ENCODE results near the gene NOVA1.
"Not testable (repeated sequence)": the region's sequence is repeated elsewhere in the genome, so short reads cannot be mapped to it uniquely, and the experiment has no call there.

NOVA1 gene, protein sequence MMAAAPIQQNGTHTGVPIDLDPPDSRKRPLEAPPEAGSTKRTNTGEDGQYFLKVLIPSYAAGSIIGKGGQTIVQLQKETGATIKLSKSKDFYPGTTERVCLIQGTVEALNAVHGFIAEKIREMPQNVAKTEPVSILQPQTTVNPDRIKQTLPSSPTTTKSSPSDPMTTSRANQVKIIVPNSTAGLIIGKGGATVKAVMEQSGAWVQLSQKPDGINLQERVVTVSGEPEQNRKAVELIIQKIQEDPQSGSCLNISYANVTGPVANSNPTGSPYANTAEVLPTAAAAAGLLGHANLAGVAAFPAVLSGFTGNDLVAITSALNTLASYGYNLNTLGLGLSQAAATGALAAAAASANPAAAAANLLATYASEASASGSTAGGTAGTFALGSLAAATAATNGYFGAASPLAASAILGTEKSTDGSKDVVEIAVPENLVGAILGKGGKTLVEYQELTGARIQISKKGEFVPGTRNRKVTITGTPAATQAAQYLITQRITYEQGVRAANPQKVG

DNA sequence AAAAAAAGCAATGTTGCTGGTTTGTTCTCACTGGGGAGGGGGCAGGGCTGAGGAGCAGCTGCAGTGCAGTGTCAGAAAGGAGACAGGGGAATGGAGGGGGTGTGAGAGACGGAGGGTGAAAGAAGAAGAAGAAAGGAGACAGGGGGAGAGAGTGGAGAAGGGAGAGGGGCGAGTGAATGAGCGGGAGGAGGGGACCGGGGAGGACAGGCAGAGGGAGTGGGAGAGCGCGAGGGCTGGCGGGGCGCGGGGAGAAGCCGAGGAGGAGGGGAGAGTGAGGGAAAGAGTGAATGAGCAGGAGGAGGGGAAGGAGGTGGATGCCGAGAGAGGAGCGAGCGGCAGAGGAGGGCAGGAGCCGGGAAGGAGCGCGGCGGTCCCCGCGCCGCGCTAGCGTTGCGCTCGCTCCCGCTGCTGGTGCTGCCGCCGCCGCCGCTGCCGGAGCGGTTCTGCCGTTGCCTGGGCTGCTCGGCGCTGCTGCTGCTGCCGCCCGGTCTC, at the start of gene NOVA1:
TSS of gene NOVA1 (minus strand) at position 445 of the 492 bp plus-strand sequence. CDS start 597 bp downstream, outside the sequence.
- no peak for DNase-seq (ENCODE audit: low read depth)

DNA sequence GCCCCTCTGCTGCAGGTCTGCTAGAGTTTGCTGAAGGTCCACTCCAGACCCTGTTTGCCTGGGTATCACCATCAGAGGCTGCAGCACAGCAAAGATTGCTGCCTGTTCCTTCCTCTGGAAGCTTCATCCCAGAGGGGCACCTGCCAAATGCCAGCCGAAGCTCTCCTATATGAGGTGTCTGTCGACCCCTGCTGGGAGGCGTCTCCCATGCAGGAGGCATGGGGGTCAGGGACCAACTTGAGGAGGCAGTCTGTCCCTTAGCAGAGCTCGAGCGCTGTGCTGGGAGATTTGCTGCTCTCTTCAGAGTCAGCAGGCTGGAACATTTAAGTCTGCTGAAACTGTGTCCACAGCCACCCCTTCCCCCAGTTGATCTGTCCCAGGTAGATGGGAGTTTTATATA, 47.2 kb upstream of the NOVA1 start:
- DNase-seq (ENCODE audit: low read depth) = not testable (repeated sequence)

DNA sequence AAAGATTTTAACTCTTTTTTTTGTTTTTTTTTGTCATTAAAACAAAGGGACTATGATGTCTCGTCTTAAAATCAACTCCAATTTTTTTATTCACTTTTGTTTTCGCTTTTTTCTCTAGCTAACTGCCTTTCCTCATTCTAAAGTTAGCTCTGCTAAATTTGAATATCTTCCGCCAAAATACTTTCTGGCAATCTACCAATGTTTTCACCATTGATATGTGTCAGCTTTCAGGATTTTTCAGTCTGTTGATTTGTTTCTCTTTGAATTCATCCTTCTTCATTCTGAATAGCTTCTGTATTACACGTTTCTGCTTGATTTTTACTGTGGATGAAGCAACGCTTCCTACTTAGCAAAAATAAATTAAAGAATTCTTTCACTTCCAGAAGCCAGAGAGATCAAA, 38.7 kb upstream of the NOVA1 start:
- no peak for DNase-seq (ENCODE audit: low read depth)

DNA sequence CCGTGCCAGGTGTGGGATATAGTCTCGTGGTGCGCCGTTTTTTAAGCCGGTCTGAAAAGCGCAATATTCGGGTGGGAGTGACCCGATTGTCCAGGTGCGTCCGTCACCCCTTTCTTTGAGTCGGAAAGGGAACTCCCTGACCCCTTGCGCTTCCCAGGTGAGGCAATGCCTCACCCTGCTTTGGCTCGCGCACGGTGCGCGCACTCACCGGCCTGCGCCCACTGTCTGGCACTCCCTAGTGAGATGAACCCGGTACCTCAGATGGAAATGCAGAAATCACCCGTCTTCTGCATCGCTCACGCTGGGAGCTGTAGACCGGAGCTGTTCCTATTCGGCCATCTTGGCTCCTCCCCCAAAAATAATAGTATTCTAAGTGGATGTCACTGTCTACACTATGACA, 37.1 kb upstream of the NOVA1 start:
- DNase-seq (ENCODE audit: low read depth) = not testable (repeated sequence)

DNA sequence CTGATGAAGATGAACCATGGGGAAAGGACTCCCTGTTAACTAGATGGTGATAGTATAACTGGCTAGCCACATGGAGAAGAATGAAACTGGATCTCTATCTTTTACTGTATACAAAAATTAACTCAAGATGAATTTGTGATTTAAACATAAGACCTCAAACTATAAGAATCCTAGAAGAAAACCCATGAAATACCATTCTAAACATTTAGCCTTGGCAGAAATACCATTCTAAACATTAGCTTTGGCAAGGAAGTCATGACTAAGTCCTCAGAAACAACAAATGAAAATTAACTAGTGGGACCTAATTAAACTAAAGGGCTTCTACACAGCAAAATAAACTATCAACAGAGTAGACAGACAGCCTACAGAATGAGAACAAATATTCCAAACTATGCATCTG, 28.4 kb upstream of the NOVA1 start:
- no peak for DNase-seq (ENCODE audit: low read depth)

DNA sequence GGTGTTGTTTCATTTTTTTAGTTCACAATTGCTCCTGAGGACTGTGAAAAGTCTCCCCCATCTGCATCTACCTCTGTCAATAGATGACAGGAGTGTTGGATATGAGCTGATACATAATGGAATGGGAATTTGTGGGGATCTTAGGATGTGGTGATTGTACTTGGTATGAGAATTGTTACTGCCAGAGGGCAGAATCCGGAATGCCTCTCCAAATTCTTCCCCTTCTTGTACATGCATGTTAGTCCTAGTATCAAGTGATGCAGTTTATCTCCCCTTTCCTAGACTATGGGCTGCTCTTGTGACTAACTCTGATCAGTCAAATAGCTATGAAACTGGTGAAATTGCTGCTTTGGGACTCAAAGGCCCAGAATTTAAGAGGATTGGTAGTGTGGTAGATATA, 24.8 kb upstream of the NOVA1 start:
- DNase-seq (ENCODE audit: low read depth) = no peak

DNA sequence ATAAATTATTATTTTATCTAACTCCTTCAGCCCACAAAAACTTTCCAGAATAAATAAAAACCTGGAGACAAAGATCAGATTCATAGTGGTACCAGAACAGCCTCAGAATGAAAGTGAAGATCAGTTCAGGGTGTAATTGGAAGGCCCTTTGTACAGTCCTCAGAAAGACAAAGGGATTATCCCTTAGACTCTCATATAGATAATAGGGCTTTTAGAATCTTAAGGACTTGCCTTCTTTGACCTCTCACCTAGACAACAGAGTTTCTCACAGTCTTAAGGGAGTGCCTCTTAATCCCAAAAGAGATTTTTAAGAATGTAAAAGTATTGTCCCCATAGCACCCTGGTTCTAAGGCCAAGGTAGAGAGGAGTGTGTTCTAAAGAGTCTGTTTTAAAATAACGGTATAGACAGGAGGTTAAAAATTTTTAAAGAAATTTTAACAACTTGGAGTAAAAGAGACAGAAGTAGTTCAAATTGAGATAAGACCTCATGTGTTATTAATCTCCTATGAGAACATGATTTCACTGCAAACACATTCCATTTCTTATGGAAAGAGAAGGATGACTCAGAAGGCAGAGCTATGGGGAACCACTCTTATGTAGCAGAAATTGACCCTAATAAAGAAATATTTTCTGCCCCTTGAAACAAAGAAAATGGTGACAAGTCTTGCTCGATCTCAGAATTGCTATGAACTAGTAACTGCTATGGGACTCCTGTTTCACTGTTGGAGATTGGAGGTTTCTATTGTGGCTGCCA, 24.2 kb upstream of the NOVA1 start:
- no peak for DNase-seq (ENCODE audit: low read depth)

DNA sequence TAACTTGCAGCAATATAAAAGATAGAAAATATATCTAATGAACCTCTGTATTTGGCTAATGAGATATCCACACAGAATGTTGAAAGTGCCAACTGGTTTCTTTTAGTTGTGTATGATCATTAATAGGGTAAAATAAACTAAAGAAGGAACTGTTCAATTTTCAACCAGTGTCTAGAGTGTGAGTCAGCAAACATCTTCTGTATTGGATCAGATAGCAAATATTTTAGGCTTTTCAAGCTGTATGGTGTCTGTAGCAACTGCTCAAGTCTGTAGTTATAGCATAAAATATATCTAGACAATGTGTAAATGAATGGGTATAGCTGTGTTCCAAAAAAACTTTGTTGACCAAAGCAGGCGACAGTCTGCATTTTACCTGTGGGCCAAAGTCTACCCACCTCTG, 23.5 kb upstream of the NOVA1 start:
- DNase-seq (ENCODE audit: low read depth) = no peak

DNA sequence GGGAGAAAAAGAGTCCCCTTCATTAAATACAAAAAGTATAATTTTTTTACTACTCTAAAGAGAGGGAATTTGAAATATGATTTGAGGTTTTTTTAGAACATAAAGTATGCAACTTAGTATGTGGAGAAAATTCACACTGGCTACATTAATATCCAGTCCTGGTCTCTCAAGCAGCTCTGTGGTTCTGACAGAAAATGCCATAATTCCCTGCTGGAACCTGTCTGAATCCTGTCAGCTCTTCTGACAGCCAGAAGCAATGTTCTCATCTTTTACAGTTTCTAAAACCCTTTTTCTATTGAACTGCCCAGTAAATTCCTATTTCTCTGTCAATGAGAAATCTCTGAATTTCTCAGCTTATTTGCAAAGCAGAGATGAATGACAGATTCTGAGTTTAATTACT, 13.4 kb upstream of the NOVA1 start:
- no peak for DNase-seq (ENCODE audit: low read depth)

DNA sequence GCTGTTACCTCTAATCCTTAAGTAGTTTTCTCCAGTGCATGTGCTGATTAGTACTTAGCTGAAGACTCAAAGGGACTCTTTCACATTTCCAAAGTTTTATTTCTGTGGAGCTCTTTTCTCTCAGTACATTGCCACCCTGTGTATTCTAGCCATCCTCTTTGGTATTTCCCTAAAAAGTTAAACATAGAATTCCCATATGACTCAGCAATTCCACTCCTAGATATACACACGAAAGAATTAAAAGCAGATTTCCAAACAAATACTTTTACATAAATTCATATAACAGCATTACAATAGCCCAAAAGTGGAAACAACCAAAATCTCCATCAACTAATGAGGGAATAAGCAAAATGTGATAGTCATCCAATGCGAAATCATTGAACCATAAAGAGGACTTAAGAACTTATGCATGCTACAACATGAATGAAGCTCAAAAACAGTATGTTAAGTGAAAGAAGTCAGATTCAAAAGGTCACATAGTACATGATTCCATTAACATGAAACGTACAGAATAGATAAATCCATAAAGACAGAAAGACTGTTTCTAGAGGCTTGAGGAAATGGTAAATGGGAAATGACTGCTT, 9.0 kb upstream of the NOVA1 start:
- no peak for DNase-seq (ENCODE audit: low read depth)

DNA sequence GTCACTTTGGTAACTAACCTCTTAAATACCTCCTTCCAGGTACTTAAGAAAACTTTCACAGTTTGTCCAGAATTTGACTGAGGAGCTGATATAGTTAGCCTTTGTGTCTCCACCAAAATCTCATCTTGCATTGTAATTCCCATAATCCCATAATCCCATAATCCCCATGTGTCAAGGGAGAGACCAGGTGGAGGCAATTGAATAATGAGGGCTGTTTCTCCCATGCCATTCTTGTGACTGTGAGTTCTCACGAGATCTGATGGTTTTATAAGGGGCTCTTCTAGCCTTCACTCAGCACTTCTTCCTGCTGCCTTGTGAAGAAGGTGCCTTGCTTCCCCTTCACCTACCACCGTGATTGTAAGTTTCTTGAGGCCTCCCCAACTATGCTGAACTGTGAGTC, 7.8 kb upstream of the NOVA1 start:
- DNase-seq (ENCODE audit: low read depth) = no peak

DNA sequence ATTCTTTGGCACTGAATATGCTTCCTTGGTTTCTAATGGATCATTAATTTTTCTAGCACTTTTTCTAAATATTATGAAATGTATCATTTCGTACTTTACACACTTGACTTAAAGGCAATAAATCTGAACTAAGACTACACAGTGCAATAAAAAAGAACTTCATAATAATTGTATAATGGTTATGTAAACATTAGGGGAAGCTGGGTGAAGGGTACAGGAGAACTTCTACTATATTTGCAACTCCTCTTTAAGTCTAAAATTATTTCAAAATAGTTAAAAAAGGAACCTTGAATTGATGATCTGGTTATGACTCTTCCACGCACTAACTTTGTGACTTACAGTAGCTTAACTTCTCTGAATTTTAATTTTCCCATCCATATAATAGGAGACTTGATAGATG, 5.1 kb upstream of the NOVA1 start:
- DNase-seq (ENCODE audit: low read depth) = no peak

DNA sequence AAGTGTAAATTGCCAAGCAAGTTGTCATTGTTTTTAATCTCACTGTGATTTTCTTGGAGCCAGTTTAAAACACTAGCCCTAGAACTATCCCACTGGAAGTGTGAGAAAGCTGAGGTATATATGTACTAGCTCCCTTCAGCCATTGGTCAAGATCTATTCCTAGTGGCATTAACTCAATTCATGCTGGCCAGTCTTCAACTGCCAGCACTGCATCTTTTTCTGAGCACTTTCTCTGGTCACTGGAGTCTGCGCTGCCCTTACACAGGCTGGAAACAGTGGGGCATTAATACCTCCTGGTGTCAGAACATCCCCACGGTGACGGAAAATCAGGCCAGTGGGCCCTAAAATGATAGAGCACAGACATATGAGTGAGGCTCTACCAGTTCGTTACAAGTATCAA, 4.0 kb upstream of the NOVA1 start:
- DNase-seq (ENCODE audit: low read depth) = no peak

DNA sequence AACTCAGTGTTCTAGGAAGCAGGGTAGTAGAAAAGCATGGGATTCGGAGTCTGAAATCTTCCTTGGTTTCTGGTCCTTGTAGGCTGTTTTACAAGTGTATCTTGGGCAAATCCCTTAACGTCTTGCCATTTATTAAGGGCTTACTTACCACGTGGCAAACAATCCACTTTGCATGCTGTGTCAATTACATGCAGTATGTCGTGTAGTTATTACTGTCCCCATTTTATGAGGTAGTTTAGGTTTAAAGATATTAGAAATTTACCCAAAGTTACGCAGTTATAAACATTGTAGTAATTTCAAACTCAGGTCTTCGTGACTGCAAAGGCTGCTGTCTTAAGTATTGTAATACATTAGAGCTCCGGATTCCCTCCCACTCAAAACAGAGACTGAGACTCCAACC, 1.5 kb upstream of the NOVA1 start:
- no peak for DNase-seq (ENCODE audit: low read depth)

DNA sequence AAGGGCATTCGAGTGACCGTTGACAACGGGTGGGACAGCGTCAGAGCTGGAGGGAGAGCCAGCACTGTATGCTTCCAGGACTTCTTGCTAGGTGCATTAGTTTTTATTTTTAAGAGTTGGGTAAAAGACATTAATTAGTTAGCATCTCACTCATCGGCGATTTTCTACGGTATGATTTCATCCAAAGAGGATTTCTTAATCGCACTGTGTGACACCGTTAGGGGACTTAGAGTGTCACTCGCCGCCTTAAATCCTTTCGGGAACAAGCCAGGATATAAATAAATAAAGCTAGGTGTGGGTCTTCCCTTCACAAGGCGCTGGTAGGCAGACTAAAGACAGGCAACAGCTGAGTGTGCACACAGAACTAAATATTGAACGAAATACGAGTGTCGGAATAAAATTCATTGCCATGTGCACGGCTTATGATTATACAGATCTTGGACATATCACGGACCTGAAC, 869 bp upstream of the NOVA1 start:
- no peak for DNase-seq (ENCODE audit: low read depth)

DNA sequence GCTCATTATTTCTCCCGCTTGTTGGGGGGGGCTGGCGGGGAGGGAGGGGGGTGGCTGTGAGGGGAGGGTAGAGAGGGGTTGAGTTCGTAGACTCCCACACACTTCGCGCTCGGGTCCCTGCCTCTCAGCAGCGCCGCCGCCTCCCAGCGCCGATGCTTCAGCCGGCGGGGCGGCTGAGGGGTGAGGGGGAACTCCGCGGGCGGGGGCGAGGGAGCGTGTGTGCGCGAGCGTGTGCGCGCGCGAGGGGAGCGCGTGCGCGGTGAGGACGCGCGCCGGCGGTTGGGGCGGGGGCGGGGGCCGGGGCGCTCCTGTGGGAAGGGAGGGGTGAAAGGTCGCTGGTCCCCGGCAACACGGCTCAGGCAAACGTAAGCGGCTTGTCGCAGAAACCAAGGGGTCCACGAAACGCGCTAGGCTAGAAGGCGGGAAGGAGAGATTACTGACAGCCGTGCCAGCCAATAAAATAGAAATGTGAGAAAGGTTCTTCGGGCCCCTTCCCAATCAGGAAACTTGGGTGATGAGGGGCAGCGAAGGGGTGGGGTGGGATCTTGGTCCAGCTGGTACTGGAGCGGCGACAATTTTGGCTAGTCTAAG, 343 bp upstream of the NOVA1 start:
- DNase-seq (ENCODE audit: low read depth) = no peak

DNA sequence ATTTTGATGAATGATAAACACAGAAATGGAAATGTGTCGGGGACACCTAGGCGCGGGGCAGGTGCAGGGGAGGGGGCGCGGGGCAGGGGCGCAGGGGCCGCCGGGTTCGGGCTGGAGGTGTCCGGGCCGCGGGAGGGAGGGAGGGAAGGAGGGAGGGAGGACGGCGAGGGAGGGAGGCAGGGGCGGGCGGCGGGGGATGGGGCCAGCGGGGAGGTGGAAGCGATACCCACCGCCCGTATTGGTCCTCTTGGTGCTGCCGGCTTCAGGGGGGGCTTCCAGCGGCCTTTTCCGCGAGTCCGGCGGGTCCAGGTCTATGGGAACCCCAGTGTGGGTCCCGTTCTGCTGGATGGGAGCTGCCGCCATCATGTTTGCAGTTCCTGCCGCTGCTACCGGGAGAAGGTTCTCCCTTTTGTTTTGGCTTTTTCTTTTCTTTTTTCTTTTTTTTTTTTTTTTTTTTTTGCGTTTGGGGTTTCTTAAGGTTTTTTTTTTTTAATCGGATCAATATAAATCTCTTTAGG, 703 bp downstream of the NOVA1 start:
- DNase-seq (ENCODE audit: low read depth) = no peak

DNA sequence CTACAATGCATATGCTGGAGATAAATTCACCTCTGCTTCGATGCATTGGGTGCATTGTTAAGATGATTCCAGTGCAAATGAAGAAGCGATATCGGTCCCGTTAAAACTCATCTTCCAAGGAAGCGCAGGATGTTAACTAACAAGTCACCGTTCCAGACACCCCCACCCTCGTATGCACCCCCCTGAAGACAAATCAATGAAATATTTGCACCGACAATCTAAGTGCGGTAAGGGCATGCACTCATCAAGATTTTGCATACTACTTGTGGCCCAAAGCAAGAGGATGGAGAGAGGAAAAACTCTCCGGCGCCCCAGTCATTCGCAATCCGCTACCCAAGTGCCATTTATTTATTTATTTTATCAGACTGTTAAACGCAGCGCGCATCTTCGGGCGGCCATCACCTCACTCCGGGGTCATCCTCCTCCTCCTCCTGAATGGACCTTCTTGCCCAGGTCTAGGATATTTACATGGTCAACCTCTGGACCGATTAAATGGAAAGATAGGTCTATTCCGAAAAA, 1.2 kb downstream of the NOVA1 start:
- DNase-seq (ENCODE audit: low read depth) = no peak

DNA sequence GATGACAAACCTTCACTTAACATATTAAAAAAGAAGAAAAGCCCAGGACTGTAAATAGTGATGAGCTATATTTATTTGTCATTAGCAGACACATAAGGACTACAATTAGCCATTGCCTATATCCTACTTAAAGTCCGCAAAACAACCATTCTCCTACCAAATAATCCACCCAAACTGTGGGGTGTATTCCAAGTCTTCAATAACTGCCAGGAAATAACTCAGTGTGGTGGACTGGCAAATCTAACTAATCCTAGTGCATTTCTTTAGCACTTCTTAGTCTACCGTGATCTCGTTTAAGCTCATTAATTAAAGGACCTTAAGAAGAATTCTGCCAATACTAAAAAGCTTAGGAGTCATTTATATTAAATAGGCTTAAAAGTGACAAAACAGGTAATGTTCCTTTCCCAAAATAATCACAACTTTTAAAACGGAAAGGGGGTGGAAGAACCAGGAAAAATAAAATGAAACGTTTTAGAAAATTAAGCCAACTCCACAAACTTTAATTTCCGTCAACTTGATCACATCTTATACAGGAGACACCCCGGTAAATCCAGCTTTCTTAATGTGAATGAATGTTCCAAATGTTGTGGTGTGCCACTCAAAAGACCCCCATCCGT, 1.8 kb downstream of the NOVA1 start:
- DNase-seq (ENCODE audit: low read depth) = no peak

DNA sequence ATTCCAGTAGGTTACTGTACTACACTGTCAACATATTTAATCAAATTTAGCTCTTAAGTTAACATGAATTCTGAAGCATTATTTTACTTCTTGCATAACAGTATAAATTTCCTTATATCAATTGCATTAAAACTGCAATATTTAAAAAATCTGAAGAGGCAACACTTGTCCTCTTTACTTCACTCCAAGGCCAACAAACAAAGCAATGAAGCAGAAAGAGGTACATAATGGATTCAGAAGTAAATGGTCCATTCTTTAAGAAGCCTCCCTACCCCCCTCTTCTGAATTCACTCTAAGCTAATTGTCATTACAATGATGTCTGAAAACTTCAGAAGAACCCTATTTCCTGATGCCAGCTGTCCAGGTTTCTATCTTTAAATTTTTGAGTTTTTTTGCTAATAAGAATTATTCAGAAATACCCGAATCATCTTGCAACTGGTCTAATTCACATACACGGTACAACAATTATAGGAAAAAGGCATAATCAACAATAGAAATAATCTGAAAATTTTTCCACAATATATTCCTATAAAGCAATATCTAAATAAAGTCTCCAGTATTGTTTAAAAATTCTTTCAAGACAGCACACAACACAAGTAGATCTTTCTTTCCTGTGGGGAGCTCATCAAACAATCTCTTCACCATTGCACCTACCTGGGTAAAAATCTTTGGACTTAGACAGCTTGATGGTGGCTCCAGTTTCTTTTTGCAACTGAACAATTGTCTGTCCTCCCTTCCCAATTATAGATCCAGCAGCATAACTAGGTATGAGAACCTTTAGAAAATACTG, 2.9 kb downstream of the NOVA1 start:
- no peak for DNase-seq (ENCODE audit: low read depth)

DNA sequence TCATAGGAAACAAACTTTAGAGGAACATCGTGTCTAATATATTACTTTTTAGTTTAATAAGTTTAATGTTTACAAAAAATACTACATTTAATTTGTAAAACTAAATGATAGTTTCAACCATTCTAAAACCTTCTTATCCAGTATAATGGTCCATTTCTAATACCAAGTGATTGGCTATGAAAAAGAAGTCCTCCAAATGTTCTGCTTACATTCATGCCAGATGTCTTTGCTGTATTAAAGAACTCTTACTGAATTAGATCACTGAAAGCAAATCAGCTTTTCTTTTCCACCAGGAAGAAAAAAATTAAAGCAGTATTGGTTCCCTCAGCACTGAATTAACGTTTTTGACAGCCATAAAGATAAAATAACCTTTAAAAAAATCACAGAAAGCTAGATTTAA, 3.7 kb downstream of the NOVA1 start:
- DNase-seq (ENCODE audit: low read depth) = no peak
